ENCODE results near the gene MSI2. TPM values are rescaled to one million over a fixed set of nuclear protein-coding genes. Genes with fewer than 3 reads are reported as not detected.

The MSI2 gene
- total RNA-seq, 1 donor from 2014 or later, result 181 TPM

GRCh38 chr17:57319806-57320205 is 63.5 kb downstream of the MSI2 start:
- no peaks in the 10 kb centered on the region for H3K27me3 Mint-ChIP-seq (ENCODE audit: low read depth)
- no peaks in the 10 kb centered on the region for H3K9me3 Mint-ChIP-seq
- H3K4me1 Mint-ChIP-seq (ENCODE audit: low read depth), result peaks cover 2% of the 10 kb centered on the region
- H3K4me3 Mint-ChIP-seq (ENCODE audit: low read depth), result no peak overlapping the region
- DNase-seq (ENCODE audit: low spot score), result no peak
- intact Hi-C loops (cut with micrococcal nuclease), result no loop called here
- no peak overlapping the region for H3K27ac Mint-ChIP-seq
- H3K36me3 Mint-ChIP-seq (ENCODE audit: low read depth), result peaks cover 23% of the 10 kb centered on the region

GRCh38 chr17:57323391-57323790 is 67.1 kb downstream of the MSI2 start:
- no peak for DNase-seq (ENCODE audit: low spot score)
- intact Hi-C loops (cut with micrococcal nuclease), result no loop called here
- Mint-ChIP-seq H3K27me3 (ENCODE audit: low read depth) (no peaks in the 10 kb centered on the region), H3K9me3 (no peaks in the 10 kb centered on the region), H3K4me3 (ENCODE audit: low read depth) (no peak overlapping the region), H3K27ac (no peak overlapping the region), H3K4me1 (ENCODE audit: low read depth) (peaks cover 22% of the 10 kb centered on the region), H3K36me3 (ENCODE audit: low read depth) (peaks cover 48% of the 10 kb centered on the region)

- no peak overlapping the region for H3K27ac Mint-ChIP-seq
- H3K9me3 Mint-ChIP-seq, result no peaks in the 10 kb centered on the region
- H3K4me3 Mint-ChIP-seq (ENCODE audit: low read depth), result no peak overlapping the region
- H3K27me3 Mint-ChIP-seq (ENCODE audit: low read depth), result no peaks in the 10 kb centered on the region
- intact Hi-C loops (cut with micrococcal nuclease), result no loop called here
- H3K4me1 Mint-ChIP-seq (ENCODE audit: low read depth), result peaks cover 27% of the 10 kb centered on the region
- DNase-seq (ENCODE audit: low spot score), result no peak
- peaks cover 47% of the 10 kb centered on the region for H3K36me3 Mint-ChIP-seq (ENCODE audit: low read depth)
These were observed 67.7 kb downstream of the MSI2 start for GRCh38 chr17:57324060-57324459.

- Mint-ChIP-seq H3K4me3 (ENCODE audit: low read depth) (no peak overlapping the region), H3K9me3 (no peaks in the 10 kb centered on the region), H3K27ac (peak overlapping the region; percentile 19), H3K36me3 (ENCODE audit: low read depth) (peaks cover 46% of the 10 kb centered on the region), H3K4me1 (ENCODE audit: low read depth) (peaks cover 30% of the 10 kb centered on the region), H3K27me3 (ENCODE audit: low read depth) (no peaks in the 10 kb centered on the region)
- intact Hi-C loops (cut with micrococcal nuclease), result no loop called here
- no peak for DNase-seq (ENCODE audit: low spot score)
These were observed 68.3 kb downstream of the MSI2 start for GRCh38 chr17:57324631-57325030.

- H3K9me3 Mint-ChIP-seq, result no peaks in the 10 kb centered on the region
These were observed 70.0 kb downstream of the MSI2 start for GRCh38 chr17:57326336-57326735.

GRCh38 chr17:57326764-57327163 is 70.4 kb downstream of the MSI2 start:
- peak overlapping the region; percentile 50 for H3K27ac Mint-ChIP-seq
- intact Hi-C loops (cut with micrococcal nuclease), result no loop called here
- peaks cover 40% of the 10 kb centered on the region for H3K4me1 Mint-ChIP-seq (ENCODE audit: low read depth)
- H3K9me3 Mint-ChIP-seq, result no peaks in the 10 kb centered on the region
- H3K27me3 Mint-ChIP-seq (ENCODE audit: low read depth), result no peaks in the 10 kb centered on the region
- H3K36me3 Mint-ChIP-seq (ENCODE audit: low read depth), result peaks cover 54% of the 10 kb centered on the region
- no peak for DNase-seq (ENCODE audit: low spot score)
- no peak overlapping the region for H3K4me3 Mint-ChIP-seq (ENCODE audit: low read depth)

More at GRCh38 chr17:57326336-57326735, 70.0 kb downstream of the MSI2 start:
- Mint-ChIP-seq H3K27me3 (ENCODE audit: low read depth) (no peaks in the 10 kb centered on the region), H3K4me1 (ENCODE audit: low read depth) (peaks cover 39% of the 10 kb centered on the region), H3K36me3 (ENCODE audit: low read depth) (peaks cover 51% of the 10 kb centered on the region), H3K4me3 (ENCODE audit: low read depth) (no peak overlapping the region), H3K27ac (peak overlapping the region; percentile 50)
- intact Hi-C loops (cut with micrococcal nuclease), result no loop called here
- DNase-seq (ENCODE audit: low spot score), result no peak

- H3K27ac Mint-ChIP-seq, result peak overlapping the region; percentile 10
These were observed 71.0 kb downstream of the MSI2 start for GRCh38 chr17:57327176-57327970.

GRCh38 chr17:57328109-57328882 is 72.0 kb downstream of the MSI2 start:
- H3K4me3 Mint-ChIP-seq (ENCODE audit: low read depth), result no peak overlapping the region
- intact Hi-C loops (cut with micrococcal nuclease), result no loop called here
- no peaks in the 10 kb centered on the region for H3K9me3 Mint-ChIP-seq
- H3K4me1 Mint-ChIP-seq (ENCODE audit: low read depth), result peaks cover 40% of the 10 kb centered on the region
- peak overlapping the region; percentile 8 for H3K27ac Mint-ChIP-seq
- no peak for DNase-seq (ENCODE audit: low spot score)
- H3K27me3 Mint-ChIP-seq (ENCODE audit: low read depth), result no peaks in the 10 kb centered on the region
- H3K36me3 Mint-ChIP-seq (ENCODE audit: low read depth), result peaks cover 46% of the 10 kb centered on the region

More at GRCh38 chr17:57327176-57327970, 71.0 kb downstream of the MSI2 start:
- H3K4me3 Mint-ChIP-seq (ENCODE audit: low read depth), result no peak overlapping the region
- H3K9me3 Mint-ChIP-seq, result no peaks in the 10 kb centered on the region
- no peak for DNase-seq (ENCODE audit: low spot score)
- H3K36me3 Mint-ChIP-seq (ENCODE audit: low read depth), result peaks cover 50% of the 10 kb centered on the region
- H3K4me1 Mint-ChIP-seq (ENCODE audit: low read depth), result peaks cover 40% of the 10 kb centered on the region
- intact Hi-C loops (cut with micrococcal nuclease), result no loop called here
- no peaks in the 10 kb centered on the region for H3K27me3 Mint-ChIP-seq (ENCODE audit: low read depth)

- H3K27me3 Mint-ChIP-seq (ENCODE audit: low read depth), result no peaks in the 10 kb centered on the region
- no peaks in the 10 kb centered on the region for H3K9me3 Mint-ChIP-seq
- H3K36me3 Mint-ChIP-seq (ENCODE audit: low read depth), result peaks cover 42% of the 10 kb centered on the region
- no peak overlapping the region for H3K4me3 Mint-ChIP-seq (ENCODE audit: low read depth)
- DNase-seq (ENCODE audit: low spot score), result no peak
- H3K4me1 Mint-ChIP-seq (ENCODE audit: low read depth), result peaks cover 40% of the 10 kb centered on the region
- intact Hi-C loops (cut with micrococcal nuclease), result no loop called here
- H3K27ac Mint-ChIP-seq, result peak overlapping the region; percentile 51
These were observed 73.3 kb downstream of the MSI2 start for GRCh38 chr17:57329380-57330214.

GRCh38 chr17:57330587-57330986 is 74.3 kb downstream of the MSI2 start:
- H3K9me3 Mint-ChIP-seq, result no peaks in the 10 kb centered on the region
- no peak for DNase-seq (ENCODE audit: low spot score)
- H3K27ac Mint-ChIP-seq, result peak overlapping the region; percentile 38
- H3K36me3 Mint-ChIP-seq (ENCODE audit: low read depth), result peaks cover 41% of the 10 kb centered on the region
- intact Hi-C loops (cut with micrococcal nuclease), result no loop called here
- no peak overlapping the region for H3K4me3 Mint-ChIP-seq (ENCODE audit: low read depth)
- H3K4me1 Mint-ChIP-seq (ENCODE audit: low read depth), result peaks cover 42% of the 10 kb centered on the region
- no peaks in the 10 kb centered on the region for H3K27me3 Mint-ChIP-seq (ENCODE audit: low read depth)

GRCh38 chr17:57331423-57331822 is 75.1 kb downstream of the MSI2 start:
- Mint-ChIP-seq H3K36me3 (ENCODE audit: low read depth) (peaks cover 41% of the 10 kb centered on the region), H3K4me3 (ENCODE audit: low read depth) (no peak overlapping the region), H3K27ac (no peak overlapping the region), H3K27me3 (ENCODE audit: low read depth) (no peaks in the 10 kb centered on the region), H3K4me1 (ENCODE audit: low read depth) (peaks cover 39% of the 10 kb centered on the region), H3K9me3 (no peaks in the 10 kb centered on the region)
- DNase-seq (ENCODE audit: low spot score), result no peak
- intact Hi-C loops (cut with micrococcal nuclease), result no loop called here

- intact Hi-C loops (cut with micrococcal nuclease), result no loop called here
- Mint-ChIP-seq H3K27me3 (ENCODE audit: low read depth) (no peaks in the 10 kb centered on the region), H3K9me3 (no peaks in the 10 kb centered on the region), H3K4me3 (ENCODE audit: low read depth) (no peak overlapping the region), H3K4me1 (ENCODE audit: low read depth) (peaks cover 30% of the 10 kb centered on the region), H3K36me3 (ENCODE audit: low read depth) (peaks cover 40% of the 10 kb centered on the region), H3K27ac (no peak overlapping the region)
- DNase-seq (ENCODE audit: low spot score), result no peak
These were observed 76.2 kb downstream of the MSI2 start for GRCh38 chr17:57332501-57332900.

All from activated T-helper 2 cell treated with anti-CD3 and anti-CD28 coated beads, Interferon-gamma antibody, Interleukin-2, Interleukin-4, amounts not matched to agents 10 μg/mL and 5 μg/mL and 100 μg/mL, durations not matched to agents 14 hours and 24 hours and 36 hours (primary cell).